HepG2 (cell line): ENCODE data around the gene FAM174C. TPM values are rescaled to one million over a fixed set of nuclear protein-coding genes. Genes with fewer than 3 reads are reported as not detected.

Experiments used
- ARID3A ChIP-seq: IDR thresholded peaks from 2 replicates; pipeline ENCODE4 v1.6.1; 2012; ENCODE audit warnings: low read depth, low read length, improper control_type of control experiment
- BORCS8-MEF2B ChIP-seq: sonication (generic); formaldehyde crosslinking; IDR thresholded peaks from 2 replicates; pipeline ENCODE4 v1.8.0; 2022; ENCODE audit warnings: mild to moderate bottlenecking, missing genetic modification reagents
- ELK4 ChIP-seq: sonication (generic); formaldehyde crosslinking; IDR thresholded peaks from 2 replicates; pipeline ENCODE4 v1.9.0; 2021; ENCODE audit warnings: missing genetic modification reagents, borderline replicate concordance
- MAF1 ChIP-seq: sonication (generic); formaldehyde crosslinking; IDR thresholded peaks from 2 replicates; pipeline ENCODE4 v1.5.0; 2020; ENCODE audit warnings: missing genetic modification reagents, borderline replicate concordance
- RARA ChIP-seq: IDR thresholded peaks from 2 replicates; pipeline ENCODE4 v1.6.1; 2016; ENCODE audit warnings: missing genetic modification reagents, missing compliant biosample characterization
- SMAD9 ChIP-seq: sonication (generic); formaldehyde crosslinking; IDR thresholded peaks from 2 replicates; pipeline ENCODE4 v1.5.1; 2020; ENCODE audit warnings: mild to moderate bottlenecking, missing genetic modification reagents
- TBP ChIP-seq: sonication (generic); formaldehyde crosslinking; IDR thresholded peaks from 2 replicates; pipeline ENCODE4 v1.5.0; 2020; ENCODE audit warnings: missing genetic modification reagents
- TBX3 ChIP-seq: fragments of 450-650 bp; IDR thresholded peaks from 2 replicates; pipeline ENCODE4 v1.6.1; 2017; ENCODE audit warnings: antibody characterized with exemption, mild to moderate bottlenecking, inconsistent platforms, borderline replicate concordance
- ZNF124 ChIP-seq: sonication (generic); formaldehyde crosslinking; IDR thresholded peaks from 2 replicates; pipeline ENCODE4 v1.4.0; 2020; ENCODE audit warnings: missing genetic modification reagents
- ZNF160 ChIP-seq: sonication (generic); formaldehyde crosslinking; IDR thresholded peaks from 2 replicates; pipeline ENCODE4 v1.8.0; 2022; ENCODE audit warnings: mild to moderate bottlenecking, inconsistent platforms, missing genetic modification reagents
- ZNF20 ChIP-seq: sonication (generic); formaldehyde crosslinking; IDR thresholded peaks from 2 replicates; pipeline ENCODE4 v1.4.0; 2020; ENCODE audit warnings: mild to moderate bottlenecking, moderate library complexity, missing genetic modification reagents
- ZNF280B ChIP-seq: sonication (generic); formaldehyde crosslinking; IDR thresholded peaks from 2 replicates; pipeline ENCODE4 v1.5.0; 2020; ENCODE audit warnings: missing genetic modification reagents, mild to moderate bottlenecking, borderline replicate concordance
- ZNF30 ChIP-seq: sonication (generic); formaldehyde crosslinking; IDR thresholded peaks from 2 replicates; pipeline ENCODE4 v1.5.0; 2020; ENCODE audit warnings: mild to moderate bottlenecking, missing genetic modification reagents
- ZNF326 ChIP-seq: sonication (generic); formaldehyde crosslinking; IDR thresholded peaks from 2 replicates; pipeline ENCODE4 v1.4.0; 2020; ENCODE audit warnings: missing genetic modification reagents, borderline replicate concordance
- ZNF407 ChIP-seq: sonication (generic); formaldehyde crosslinking; IDR thresholded peaks from one replicate; pipeline ENCODE4 v1.5.1; 2020; ENCODE audit warnings: mild to moderate bottlenecking, missing genetic modification reagents; ENCODE audit errors: not compliant biosample characterization
- ZNF891 ChIP-seq: sonication (generic); formaldehyde crosslinking; IDR thresholded peaks from 2 replicates; pipeline ENCODE4 v1.5.0; 2020; ENCODE audit warnings: mild to moderate bottlenecking, missing genetic modification reagents
- polyA plus RNA-seq, 8 experiments: library from polyadenylated mRNA; depleted of rRNA in 3 of 8; stranded (reverse) in 7 of 8; unstranded in 1 of 8; fragments of >200 nt; fragmentation: Illumina TruSeq in 4 of 8; extraction: Trizol in 4 of 8; gene quantifications; 2 replicates each; pipeline versions ENCODE4 v1.2.1 to v1.2.3, GENCODE V29; 2011 to 2016; ENCODE audit warnings: low read depth in 4 of 8, missing spikeins in 1 of 8, mixed read lengths in 1 of 8; ENCODE audit not compliant: insufficient read depth in 1 of 8
- total RNA-seq, 5 experiments: library from RNA; depleted of rRNA; stranded (reverse); fragments of >200 nt; fragmentation: Illumina TruSeq; extraction: Trizol; gene quantifications; 2 replicates each; pipeline ENCODE4 v1.2.3, GENCODE V29; 2016; ENCODE audit warnings: low read depth in 1 of 5

Gene FAM174C
- total and polyA plus RNA-seq, 2 of the 13 experiments (the other 11 are each of a cell fraction or from before 2014, with no cell fraction given), result 19.5 to 31.3 TPM

- TF ChIP-seq ELK4 (CRISPR knock-in tag), result no peak
- TF ChIP-seq ZNF160 (CRISPR knock-in tag), result no peak
- peak; percentile 51 for TF ChIP-seq RARA (CRISPR knock-in tag)
- no peak for TF ChIP-seq MAF1 (CRISPR knock-in tag)
- no peak for TF ChIP-seq TBP (CRISPR knock-in tag)
- TF ChIP-seq ZNF124 (CRISPR knock-in tag), result no peak
- no peak for TF ChIP-seq ZNF407
- no peak for TF ChIP-seq SMAD9 (CRISPR knock-in tag)
- 0 out of 2 replicates have a peak, but pooled peaks have one; percentile 13 for TF ChIP-seq ARID3A
- TF ChIP-seq ZNF20 (CRISPR knock-in tag), result no peak
- no peak for TF ChIP-seq ZNF30
- no peak; the same call in 1 of the 2 replicates for TF ChIP-seq BORCS8-MEF2B
- TF ChIP-seq ZNF280B (CRISPR knock-in tag), result no peak
- TF ChIP-seq ZNF891 (CRISPR knock-in tag), result no peak
- TF ChIP-seq TBX3, result no peak
- no peak for TF ChIP-seq ZNF326
Observed at GRCh38 chr19:1249298-1249989, 25.9 kb upstream of the FAM174C start (continued).
